ENCODE results near the gene GAK.

GRCh38 chr4:829761-830600 is 102.1 kb downstream of the GAK start:
- TF ChIP-seq CTCF (IDR thresholded peaks at IDR 0.05; ENCODE audit: insufficient read depth, low read length, poor library complexity, severe bottlenecking) = no peak
- no peak for TF ChIP-seq EZH2phosphoT487 (conservative IDR thresholded peaks at IDR 0.05; ENCODE audit: low read length)

Data from SU-DHL-6 (cell line).